Caco-2 (cell line): ENCODE data around the gene ZFHX3. TPM values are rescaled to one million over a fixed set of nuclear protein-coding genes. Genes with fewer than 3 reads are reported as not detected.

Source experiments
- BruUV-seq: library from RNA; stranded (reverse); fragments of 400-500 nt; replicated peaks from 2 replicates; lab custom pipeline; 2021; lab: Mats Ljungman, UMichigan
- CTCF ChIA-PET: fragments of 300-600 bp; sonication (Branson Sonifier 250); formaldehyde crosslinking; loops from one replicate; lab custom pipeline; 2022; ENCODE audit warnings: antibody characterized with exemption; lab: Charles Lee
- POLR2A ChIA-PET: fragments of 300-600 bp; sonication (Branson Sonifier 250); formaldehyde crosslinking; loops from one replicate; lab custom pipeline; 2022; ENCODE audit warnings: antibody characterized with exemption; lab: Charles Lee
- DNase-seq, 2 experiments: peaks; one replicate each; pipeline versions ENCODE4 v3.0.0 to v3.0.0-alpha.2; 2020 to 2022
- H3K27me3 ChIP-seq: replicated peaks from 2 replicates; pipeline ENCODE4 v1.6.0; 2011; ENCODE audit warnings: low read length; ENCODE audit not compliant: control insufficient read depth, insufficient read depth
- H3K36me3 ChIP-seq: 2 replicates; pipeline ENCODE4 v1.5.1; 2011; ENCODE audit warnings: low read length; ENCODE audit not compliant: control insufficient read depth, insufficient read depth
- H3K4me1 ChIP-seq: fragments of 250-450 bp; sonication (Bioruptor Pico); 2 replicates; pipeline ENCODE4 v1.5.1; 2020; ENCODE audit warnings: mild to moderate bottlenecking
- H3K4me3 ChIP-seq: 2 replicates; pipeline ENCODE4 v1.5.1; 2011; ENCODE audit warnings: low read depth, mild to moderate bottlenecking, control low read depth, low read length
- H3K9me3 ChIP-seq: fragments of 250-450 bp; sonication (Bioruptor Pico); 2 replicates; pipeline ENCODE4 v1.5.1; 2020; ENCODE audit warnings: mild to moderate bottlenecking, moderate library complexity
- H3K27ac Mint-ChIP-seq: one replicate; pipeline ENCODE4 v1.8.0; 2022; ENCODE audit warnings: mixed read lengths; ENCODE audit not compliant: unreplicated experiment
- H3K27me3 Mint-ChIP-seq: one replicate; pipeline ENCODE4 v1.8.0; 2022; ENCODE audit warnings: mixed read lengths; ENCODE audit not compliant: insufficient read depth, unreplicated experiment
- H3K36me3 Mint-ChIP-seq: one replicate; pipeline ENCODE4 v1.8.0; 2022; ENCODE audit warnings: mild to moderate bottlenecking, mixed read lengths; ENCODE audit not compliant: insufficient read depth, unreplicated experiment
- H3K4me1 Mint-ChIP-seq: one replicate; pipeline ENCODE4 v1.8.0; 2022; ENCODE audit warnings: low read depth, mixed read lengths; ENCODE audit not compliant: unreplicated experiment
- H3K4me3 Mint-ChIP-seq: one replicate; pipeline ENCODE4 v1.8.0; 2022; ENCODE audit warnings: mild to moderate bottlenecking, moderate library complexity, mixed read lengths; ENCODE audit not compliant: unreplicated experiment
- H3K9me3 Mint-ChIP-seq: one replicate; pipeline ENCODE4 v1.8.0; 2022; ENCODE audit warnings: mixed read lengths; ENCODE audit not compliant: unreplicated experiment
- CTCF ChIP-seq, 2 experiments: fragments of 200-600 bp in 1 of 2; IDR thresholded peaks; 1 replicate in 1 of 2; 2 replicates in 1 of 2; pipeline versions ENCODE4 v1.5.1 to v1.8.0; 2011 to 2022; ENCODE audit warnings: antibody characterized with exemption in 1 of 2, control low read depth in 1 of 2, inconsistent platforms in 1 of 2, low read depth in 1 of 2, low read length in 1 of 2, mild to moderate bottlenecking in 1 of 2, moderate library complexity in 1 of 2; ENCODE audit not compliant: insufficient read depth in 1 of 2, severe bottlenecking in 1 of 2, unreplicated experiment in 1 of 2
- intact Hi-C: fragments of 100-400 bp; cut with micrococcal nuclease; formaldehyde crosslinking; loops from one replicate; pipeline ENCODE4 v1.10.0; 2022; ENCODE audit not compliant: unreplicated experiment
- total RNA-seq: library from RNA; stranded (reverse); gene quantifications from 2 replicates; pipeline ENCODE4 v1.2.3, GENCODE V29; 2022

ZFHX3 gene
- total RNA-seq, 1 experiment from 2014 or later, result 39.9 TPM

- Mint-ChIP-seq H3K36me3 (peaks cover 12% of the 10 kb centered on the region), H3K27ac (no peak overlapping the region), H3K4me3 (no peak overlapping the region), H3K9me3 (no peaks in the 10 kb centered on the region), H3K27me3 (no peaks in the 10 kb centered on the region), H3K4me1 (peaks cover 28% of the 10 kb centered on the region)
- H3K27me3 ChIP-seq, result no peaks in the 10 kb centered on the region
- intact Hi-C loops, result no loop called here
- DNase-seq, result no peak
- H3K9me3 ChIP-seq, result no peaks in the 10 kb centered on the region
- ChIA-PET POLR2A (no interaction called here), CTCF (interaction anchor here (0.7 to 0.9 kb wide), 2 partner anchors 33 to 191 kb away, joined by 3 read pairs; no protein-coding TSS in a partner anchor)
- H3K4me1 ChIP-seq, result peaks cover 16% of the 10 kb centered on the region
- no peak for TF ChIP-seq CTCF (IDR thresholded peaks at IDR 0.05; ENCODE audit: insufficient read depth in 1 of 2, low read depth in 1 of 2, low read length in 1 of 2, severe bottlenecking in 1 of 2, unreplicated experiment in 1 of 2)
- BruUV-seq, result no TSS peak
- no peaks in the 10 kb centered on the region for H3K36me3 ChIP-seq
- H3K4me3 ChIP-seq, result no peak overlapping the region
Observed at GRCh38 chr16:73068541-73069401, 20.8 kb upstream of the ZFHX3 start.

- Histone ChIP-seq H3K9me3 (no peaks in the 10 kb centered on the region), H3K36me3 (no peaks in the 10 kb centered on the region), H3K4me1 (peaks cover 16% of the 10 kb centered on the region), H3K27me3 (no peaks in the 10 kb centered on the region), H3K4me3 (no peak overlapping the region)
- H3K9me3 Mint-ChIP-seq, result no peaks in the 10 kb centered on the region
- TF ChIP-seq CTCF (IDR thresholded peaks at IDR 0.05; ENCODE audit: insufficient read depth in 1 of 2, low read depth in 1 of 2, low read length in 1 of 2, severe bottlenecking in 1 of 2, unreplicated experiment in 1 of 2), result no peak
- peaks cover 28% of the 10 kb centered on the region for H3K4me1 Mint-ChIP-seq
- H3K27ac Mint-ChIP-seq, result no peak overlapping the region
- peaks cover 12% of the 10 kb centered on the region for H3K36me3 Mint-ChIP-seq
- ChIA-PET CTCF (interaction anchor here (0.7 kb wide), 1 partner anchor 32 kb away, joined by 3 read pairs; no protein-coding TSS in a partner anchor), POLR2A (no interaction called here)
- no TSS peak for BruUV-seq
- no peaks in the 10 kb centered on the region for H3K27me3 Mint-ChIP-seq
- DNase-seq, result no peak
- intact Hi-C loops, result no loop called here
- H3K4me3 Mint-ChIP-seq, result no peak overlapping the region
Observed at GRCh38 chr16:73067671-73068540, 20.0 kb upstream of the ZFHX3 start.

GRCh38 chr16:73066927-73067670, 19.2 kb upstream of the ZFHX3 start:
- BruUV-seq, result no TSS peak
- no peak overlapping the region for H3K4me3 Mint-ChIP-seq

More at GRCh38 chr16:73066927-73067670, 19.2 kb upstream of the ZFHX3 start:
- Mint-ChIP-seq H3K4me1 (peaks cover 28% of the 10 kb centered on the region), H3K27ac (no peak overlapping the region), H3K36me3 (peaks cover 12% of the 10 kb centered on the region), H3K9me3 (no peaks in the 10 kb centered on the region), H3K27me3 (no peaks in the 10 kb centered on the region)
- no peak for TF ChIP-seq CTCF (IDR thresholded peaks at IDR 0.05; ENCODE audit: insufficient read depth in 1 of 2, low read depth in 1 of 2, low read length in 1 of 2, severe bottlenecking in 1 of 2, unreplicated experiment in 1 of 2)
- H3K9me3 ChIP-seq, result no peaks in the 10 kb centered on the region
- POLR2A ChIA-PET, result no interaction called here
- H3K27me3 ChIP-seq, result no peaks in the 10 kb centered on the region
- no peak overlapping the region for H3K4me3 ChIP-seq
- DNase-seq, result no peak
- intact Hi-C loops, result no loop called here
- CTCF ChIA-PET, result no interaction called here
- peaks cover 16% of the 10 kb centered on the region for H3K4me1 ChIP-seq
- no peaks in the 10 kb centered on the region for H3K36me3 ChIP-seq
